SW480 (cell line): ENCODE results near the gene SRRM3.
"Not testable (repeated sequence)": the region's sequence is repeated elsewhere in the genome, so short reads cannot be mapped to it uniquely, and the experiment has no call there.

ENCODE experiments used
- DNase-seq: peaks from one replicate; pipeline ENCODE4 v3.0.0-alpha.2; 2016; ENCODE audit warnings: low spot score

Gene SRRM3, protein sequence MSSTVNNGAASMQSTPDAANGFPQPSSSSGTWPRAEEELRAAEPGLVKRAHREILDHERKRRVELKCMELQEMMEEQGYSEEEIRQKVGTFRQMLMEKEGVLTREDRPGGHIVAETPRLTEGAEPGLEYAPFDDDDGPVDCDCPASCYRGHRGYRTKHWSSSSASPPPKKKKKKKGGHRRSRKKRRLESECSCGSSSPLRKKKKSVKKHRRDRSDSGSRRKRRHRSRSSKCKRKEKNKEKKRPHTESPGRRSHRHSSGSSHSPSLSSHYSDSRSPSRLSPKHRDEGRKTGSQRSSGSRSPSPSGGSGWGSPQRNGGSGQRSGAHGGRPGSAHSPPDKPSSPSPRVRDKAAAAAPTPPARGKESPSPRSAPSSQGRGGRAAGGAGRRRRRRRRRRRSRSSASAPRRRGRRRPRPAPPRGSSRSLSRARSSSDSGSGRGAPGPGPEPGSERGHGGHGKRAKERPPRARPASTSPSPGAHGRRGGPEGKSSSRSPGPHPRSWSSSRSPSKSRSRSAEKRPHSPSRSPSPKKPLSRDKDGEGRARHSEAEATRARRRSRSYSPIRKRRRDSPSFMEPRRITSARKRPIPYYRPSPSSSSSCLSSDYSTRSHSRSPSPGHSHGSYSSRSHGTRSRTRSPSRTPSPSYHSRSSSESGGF

DNA sequence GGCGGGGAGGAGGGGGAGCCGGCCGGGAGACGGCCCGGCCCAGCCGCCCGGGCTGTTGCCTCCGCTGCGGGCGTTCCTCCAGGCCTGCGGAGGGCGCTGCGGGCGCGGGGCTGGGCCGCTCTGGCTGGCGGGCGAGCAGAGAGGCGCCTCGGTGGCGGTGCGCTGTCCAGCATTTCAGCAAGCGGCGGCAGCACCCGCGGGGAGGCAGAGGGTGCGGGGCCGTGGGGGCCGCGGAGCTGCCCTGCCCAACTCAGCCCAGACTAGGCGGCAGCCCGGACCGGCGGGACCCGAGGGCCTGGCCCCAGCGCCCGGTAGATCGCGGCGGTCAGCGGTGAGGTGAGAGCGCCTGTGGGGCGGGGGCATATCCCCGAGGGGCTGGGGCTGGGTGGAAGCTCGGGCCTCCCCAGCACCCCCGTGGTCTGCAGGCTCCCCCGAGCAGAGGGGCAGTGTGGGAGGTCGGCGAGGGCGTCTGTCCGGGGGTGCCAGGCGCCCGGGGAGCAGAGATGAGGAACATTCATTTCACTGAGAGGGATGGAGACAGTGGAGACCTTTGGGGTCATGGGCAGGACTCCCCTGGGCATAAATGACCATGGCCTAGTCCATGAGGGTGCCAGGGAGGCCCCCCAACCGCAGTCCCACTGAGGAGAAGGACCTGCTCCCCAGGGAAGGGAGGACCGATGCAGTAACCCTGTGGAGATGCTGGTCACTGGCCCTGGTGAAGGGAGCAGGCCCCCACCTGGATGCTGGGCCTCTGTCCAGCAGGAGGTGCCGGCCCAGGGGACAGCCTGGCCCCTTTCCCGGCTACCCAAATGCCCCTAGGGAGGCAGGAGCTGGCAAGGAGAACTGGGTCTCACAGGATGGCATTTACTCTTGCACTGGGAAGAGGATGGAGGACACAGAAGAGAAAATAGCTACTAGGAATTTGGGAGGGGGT, at the start of gene SRRM3:
Gene SRRM3 (plus strand): TSS at position 165 of the 934 bp plus-strand sequence. CDS start 33,171 bp downstream, outside the sequence.
- peak; percentile 80 for DNase-seq

DNA sequence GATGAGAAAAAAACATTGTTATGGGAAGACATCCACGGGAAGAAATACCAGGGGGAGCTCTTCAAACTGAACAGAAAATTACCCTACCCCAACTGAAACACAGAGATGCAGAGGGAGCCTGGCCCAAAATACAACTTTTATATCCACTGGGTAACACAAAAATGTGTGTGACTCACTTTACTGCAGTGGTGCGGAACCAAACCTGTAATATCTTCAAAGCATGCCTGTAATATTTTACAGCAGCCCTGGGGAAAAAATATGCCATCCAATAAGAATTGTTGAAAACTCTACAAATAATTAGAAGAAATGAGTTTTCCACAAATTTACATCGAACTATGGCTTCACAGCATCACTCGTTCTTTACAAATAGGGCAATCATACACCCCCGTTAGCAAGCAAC, 49.8 kb upstream of the SRRM3 start:
- DNase-seq, result no peak

DNA sequence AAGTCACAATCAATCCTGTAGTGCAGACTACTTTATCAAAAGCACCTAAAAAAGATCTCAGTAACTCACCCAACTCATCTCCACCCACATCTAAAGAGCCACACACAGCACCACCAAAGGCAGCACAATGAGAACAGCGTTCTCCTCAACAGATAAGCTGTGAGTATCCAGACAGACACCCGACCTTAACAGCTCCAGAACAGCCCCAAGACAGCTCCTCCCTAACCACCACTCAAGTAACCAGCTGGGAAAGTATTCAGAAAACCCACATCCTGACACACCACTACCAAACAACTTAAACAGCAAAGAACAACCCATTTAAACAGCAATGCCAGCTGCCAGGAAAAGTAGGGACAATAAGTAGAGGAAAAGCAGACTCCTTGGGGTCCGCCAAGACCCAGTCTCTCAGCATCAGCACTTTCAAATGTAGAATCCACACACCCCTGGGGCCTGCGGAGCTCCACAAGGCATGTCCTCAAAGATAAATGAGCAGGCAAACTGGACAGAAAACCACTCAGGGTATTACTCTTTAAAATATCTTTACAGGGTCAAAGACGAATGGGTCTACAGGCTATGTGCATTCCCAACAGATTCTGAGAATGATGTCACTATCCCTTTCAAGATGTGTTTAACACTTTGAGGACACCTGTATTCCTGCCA, 48.0 kb upstream of the SRRM3 start:
- DNase-seq, result peak; percentile 33

DNA sequence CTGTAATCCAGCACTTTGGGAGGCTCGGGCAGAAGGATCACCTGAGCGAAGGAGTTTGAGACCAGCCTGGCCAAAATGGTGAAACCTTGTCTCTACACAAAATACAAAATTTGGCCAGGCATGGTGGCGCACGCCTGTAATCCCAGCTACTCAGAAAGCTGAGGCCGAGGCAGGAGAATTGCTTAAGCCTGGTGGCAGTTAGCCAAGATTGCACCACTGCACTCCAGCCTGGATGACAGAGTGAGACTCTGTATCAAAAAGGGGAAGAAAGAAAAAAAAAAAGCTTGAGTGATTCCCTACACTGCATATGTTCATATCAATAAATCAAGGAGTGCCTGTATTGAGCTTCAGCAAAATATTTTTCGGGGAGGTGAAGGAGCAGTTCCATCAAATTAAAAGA, 45.8 kb upstream of the SRRM3 start:
- no peak for DNase-seq

DNA sequence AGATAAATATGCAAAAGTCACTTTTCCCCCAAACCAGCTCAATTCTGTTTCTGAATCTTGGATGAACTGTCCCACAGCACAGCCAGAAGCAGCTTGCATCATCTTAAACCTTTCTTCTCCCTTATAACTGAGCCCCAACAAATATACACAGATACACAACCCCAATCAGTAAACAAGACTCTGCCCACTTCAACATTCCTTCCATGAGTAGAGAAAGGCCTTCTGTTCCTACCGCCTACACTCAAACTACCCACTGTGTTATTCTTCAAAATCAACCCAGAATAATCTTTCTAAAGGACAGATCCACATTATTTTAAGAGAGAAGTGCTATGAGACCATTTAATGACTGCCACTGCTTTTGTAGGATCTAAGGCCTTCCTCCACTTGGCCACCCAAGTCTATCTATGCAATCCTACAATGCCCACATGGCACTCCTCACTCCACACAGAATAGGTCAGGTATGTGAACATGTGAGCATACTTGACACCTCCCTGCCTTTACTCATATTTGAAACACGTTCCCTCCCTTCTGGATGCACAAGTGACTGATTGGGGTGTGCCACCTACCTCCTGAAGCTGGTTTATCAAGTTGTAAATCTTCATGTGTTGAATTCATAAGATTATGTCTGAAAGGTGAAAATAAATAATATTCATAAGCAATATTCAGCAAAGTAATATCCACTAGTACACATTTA, 44.6 kb upstream of the SRRM3 start:
- not testable (repeated sequence) for DNase-seq

DNA sequence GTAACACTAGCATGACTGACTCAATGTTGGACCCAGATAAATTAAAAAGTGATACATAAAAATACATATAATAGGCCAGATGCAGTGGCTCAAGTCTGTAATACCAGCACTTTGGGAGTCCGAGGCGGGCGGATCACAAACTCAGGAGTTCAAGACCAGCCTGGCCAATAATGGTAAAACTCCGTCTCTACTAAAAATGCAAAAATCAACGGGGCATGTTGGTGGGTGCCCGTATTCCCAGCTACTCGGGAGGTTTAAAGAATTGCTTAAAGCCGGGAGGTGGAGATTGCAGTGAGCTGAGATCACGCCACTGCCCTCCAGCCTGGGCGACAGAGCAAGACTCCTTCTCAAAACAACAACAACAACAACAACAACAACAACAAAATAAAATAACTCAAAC, 43.3 kb upstream of the SRRM3 start:
- DNase-seq, result not testable (repeated sequence)

DNA sequence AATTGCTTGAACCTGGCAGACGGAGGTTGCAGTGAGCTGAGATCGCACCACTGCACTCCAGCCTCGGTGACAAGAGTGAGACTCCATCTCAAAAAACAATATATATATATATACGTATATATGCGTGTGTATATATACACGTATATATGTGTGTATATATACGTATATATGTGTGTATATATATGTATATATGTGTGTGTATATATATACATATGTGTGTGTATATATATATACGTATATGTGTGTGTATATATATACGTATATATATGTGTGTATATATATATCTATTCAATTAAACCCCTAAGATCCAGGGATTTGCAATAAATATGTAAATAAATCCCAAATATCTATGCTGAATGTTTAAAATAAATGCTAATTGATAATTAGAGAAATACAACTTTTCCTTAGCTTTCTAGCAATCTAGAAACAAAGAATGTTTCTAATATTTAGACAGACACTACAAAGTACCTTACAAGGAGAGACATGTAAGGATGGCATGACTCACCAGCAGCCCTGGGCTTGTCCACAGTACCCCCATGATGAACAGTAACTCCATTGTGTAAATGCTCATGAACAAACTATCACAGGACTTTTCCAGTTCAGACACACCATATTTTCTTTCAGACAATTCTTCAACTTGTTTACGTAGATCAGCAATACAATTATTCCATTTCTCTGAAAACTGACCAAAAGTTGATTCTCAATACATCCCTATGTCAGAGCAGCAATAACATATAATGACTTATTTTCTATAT, 39.1 kb upstream of the SRRM3 start:
- DNase-seq, result peak; percentile 75

DNA sequence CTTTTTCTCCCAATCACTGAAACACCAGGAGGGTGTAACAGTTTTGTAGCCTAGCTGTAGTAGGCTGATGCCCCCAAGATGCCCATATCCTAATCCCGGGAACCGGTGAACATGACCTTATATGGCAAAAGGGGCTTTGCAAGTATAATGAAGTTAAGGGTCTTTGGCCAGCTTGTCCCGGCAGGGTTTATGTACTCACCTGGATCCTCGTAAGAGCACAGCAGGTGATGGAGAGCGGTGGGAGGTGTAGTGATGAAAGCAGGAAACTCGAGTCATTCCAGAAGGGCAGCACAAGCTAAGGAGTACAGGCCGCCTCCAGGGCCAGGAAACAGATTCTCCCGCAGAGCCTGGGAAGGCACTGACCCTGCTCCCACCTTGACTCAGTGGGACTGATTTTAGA, 37.9 kb upstream of the SRRM3 start:
- not testable (repeated sequence) for DNase-seq

DNA sequence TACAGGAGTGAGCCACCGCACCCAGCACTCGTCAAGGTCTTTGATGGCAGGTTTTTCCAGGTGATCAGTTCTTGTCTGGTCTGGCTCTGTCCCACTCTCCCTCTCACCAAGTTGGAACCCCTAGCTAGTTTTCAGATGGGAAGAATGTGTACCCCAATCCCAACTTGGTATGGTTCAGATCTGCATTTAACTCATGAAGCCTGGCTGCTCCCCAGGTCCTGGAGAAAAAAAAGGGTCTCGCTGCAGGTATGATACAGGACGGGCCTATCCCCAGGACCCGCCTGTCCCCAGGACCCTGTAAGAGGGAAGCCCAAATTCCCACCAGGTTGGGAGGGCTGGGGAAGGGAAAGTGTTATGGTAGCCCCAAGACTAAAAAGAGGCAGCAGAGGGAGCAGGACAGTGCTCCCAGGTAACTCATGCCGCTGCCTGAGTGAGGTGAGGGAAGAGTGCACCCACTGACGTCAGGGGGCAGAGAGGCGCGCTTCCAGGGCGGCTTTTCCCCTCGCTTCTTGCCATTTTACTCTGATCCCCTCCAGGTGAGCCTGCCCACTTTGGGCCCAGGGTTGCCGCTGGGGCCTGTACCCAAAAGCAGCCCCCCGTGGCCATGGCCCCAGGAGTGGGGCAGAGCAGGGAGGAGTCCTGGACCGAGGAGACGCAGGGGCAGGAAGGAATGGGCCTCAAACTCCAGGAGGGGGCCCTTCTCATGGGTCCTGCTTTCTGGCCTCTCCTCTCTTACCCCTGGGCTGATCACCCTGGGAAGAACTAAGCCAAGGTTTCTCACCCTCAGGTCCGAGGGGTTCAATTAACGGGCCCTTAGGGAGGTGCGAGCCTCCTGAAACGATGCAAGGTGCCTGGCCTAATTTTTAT, 36.4 kb upstream of the SRRM3 start:
- no peak for DNase-seq

DNA sequence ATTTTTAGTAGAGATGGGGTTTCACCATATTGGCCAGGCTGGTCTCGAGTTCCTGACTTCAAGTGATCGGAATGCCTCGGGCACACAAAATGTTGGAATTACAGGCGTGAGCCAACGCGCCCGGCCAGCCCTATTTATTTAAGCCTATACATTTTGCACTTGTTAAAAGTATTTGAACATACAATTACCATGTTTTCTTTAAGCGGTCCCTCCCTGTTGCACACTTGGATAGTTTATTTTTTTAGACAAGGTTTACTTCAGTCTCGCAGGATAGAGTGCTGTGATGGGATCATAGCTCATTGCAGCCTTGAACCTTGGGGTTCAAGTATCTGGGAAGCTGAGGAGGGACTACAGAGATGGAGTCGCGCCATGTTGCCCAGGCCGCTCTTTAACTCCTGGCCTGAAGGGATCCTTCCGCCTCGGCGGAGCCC, 35.7 kb upstream of the SRRM3 start:
- no peak for DNase-seq

DNA sequence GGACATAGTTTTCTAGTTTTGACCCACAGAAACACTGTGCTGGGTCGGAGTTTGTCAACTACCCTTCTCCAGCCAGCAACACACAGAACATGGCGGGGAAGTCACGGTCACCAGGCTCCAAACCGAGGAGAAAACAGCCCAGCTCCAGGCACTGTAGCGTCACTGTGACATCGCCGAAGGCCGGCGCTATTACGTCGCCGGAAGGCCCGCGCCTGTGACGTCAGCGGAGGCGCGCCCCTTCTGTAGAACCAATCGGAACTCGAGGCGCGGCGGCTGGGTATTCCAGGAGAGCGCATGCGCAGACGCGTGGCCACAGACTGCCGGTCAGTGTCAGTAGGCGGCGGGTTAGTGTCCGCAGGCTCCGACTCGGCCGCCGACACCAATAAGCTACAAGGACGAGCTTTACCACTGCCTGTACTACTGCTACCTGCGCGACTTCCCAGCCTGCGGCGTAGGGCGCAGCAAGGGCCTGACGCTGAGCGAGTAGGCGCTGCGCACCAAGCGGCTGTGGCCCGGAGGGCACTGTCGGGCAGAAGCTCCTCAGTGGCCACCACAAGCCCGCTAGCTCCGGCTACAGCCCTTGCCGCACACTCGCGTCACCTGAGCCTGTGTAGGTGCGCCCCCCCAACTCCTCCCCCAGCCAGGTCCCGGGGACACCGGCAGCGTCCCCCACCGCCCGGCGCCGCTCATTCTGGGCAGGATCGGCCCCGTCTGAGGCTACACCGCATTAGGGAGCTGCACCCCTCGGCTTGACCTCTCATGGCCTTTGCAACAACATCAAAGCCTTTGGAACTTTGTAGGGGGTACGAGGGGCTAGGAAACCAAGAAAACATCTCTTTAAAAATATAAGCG, 35.1 kb upstream of the SRRM3 start:
- DNase-seq, result peak; percentile 98

DNA sequence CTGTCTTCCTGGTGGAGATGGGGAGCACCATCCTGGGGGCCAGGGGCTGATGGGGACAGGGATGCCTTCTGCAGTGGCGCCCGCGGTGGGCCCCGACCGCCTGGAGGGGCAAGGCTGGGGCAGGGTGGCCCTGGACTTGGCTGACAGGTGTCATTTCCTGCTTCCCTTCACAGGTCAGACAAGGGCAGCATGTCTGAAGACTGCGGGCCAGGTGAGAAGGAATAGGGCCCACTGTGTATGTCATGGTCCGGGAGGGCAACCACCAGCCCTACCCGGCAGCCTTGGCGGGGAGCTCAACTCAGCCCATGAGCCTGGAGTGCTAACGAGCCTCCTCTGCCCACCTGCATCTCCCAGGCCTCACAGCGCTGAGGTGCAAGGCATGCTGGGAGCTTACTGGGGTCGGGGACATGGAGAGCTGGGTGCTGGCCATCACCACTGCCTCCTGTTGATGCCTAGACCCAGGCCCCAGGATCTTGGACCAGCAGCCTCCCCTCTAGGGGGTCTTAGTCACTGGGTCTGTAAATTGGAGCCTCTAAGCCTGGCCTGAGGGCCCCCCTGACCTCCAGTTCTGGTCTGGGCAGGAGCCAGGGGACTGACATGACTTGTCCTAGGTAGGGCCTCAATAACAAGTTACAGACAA, 28.0 kb upstream of the SRRM3 start:
- DNase-seq, result no peak

DNA sequence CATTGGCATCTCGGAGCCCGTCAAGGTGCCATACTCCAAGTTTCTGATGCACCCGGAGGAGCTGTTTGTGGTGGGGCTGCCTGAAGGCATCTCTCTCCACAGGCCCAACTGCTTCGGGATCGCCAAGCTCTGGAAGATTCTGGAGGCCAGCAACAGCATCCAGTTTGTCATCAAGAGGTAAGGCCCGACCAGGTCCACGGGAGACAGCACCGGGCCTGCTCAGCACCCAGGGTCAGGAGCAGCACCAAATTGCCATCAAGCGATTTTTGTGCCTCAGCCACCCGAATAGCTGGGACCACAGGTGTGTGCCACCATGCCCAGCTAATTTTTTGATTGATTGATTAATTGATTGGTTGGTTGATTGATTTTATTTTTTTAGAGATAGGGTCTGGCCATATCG, 24.7 kb upstream of the SRRM3 start:
- not testable (repeated sequence) for DNase-seq

DNA sequence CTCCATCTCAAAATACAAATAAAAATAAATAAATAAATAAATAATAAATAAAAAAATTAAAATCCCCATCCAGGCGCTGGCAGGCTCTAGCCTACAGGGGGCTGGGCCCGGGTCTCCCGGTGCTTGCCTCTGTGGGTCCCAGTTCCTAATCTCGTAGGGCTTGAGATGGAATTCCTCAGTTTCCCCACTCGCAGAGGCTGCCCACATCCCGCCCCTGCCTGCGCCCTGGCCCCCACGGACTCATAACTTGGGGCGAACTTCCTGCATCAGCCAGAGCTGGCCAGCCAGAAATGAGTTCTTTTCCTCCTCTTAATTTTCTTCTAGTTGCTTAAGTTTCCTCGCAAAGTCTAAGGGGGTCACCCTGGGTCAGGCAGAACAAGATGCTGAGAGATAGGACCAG, 22.0 kb upstream of the SRRM3 start:
- DNase-seq, result no peak

DNA sequence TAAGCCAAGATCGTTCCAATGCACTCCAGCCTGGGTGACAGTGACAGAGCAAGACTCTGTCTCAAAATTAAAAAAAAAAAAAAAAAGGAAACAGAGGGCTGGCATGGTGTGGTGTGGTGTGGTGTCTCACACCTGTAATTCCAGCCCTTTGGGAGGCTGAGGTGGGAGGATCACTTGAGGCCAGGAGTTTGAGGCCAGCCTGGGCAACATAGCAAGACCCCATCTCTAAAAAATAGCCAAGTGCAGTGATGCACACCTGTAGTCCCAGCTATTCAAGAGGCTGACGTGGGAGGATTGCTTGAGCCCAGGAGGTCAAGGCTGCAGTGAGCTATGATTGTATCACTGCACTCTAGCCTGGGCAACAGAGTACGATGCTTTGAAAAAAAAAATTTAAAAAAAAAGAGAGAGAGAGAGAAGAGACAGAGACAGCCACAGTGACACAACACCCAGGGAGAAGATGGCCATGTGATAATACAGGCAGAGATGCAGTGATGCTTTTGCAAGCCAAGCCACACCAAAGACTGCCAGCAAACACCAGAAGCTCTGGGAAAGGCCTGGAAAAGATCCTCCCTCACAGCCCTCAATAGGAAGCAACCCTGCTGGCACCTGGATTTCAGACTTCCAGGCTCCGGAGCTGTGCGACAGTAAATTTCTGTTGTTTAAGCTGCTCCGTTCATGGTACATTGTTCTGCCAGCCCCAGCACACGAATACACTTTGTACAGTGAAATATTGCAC, 19.3 kb upstream of the SRRM3 start:
- no peak for DNase-seq

DNA sequence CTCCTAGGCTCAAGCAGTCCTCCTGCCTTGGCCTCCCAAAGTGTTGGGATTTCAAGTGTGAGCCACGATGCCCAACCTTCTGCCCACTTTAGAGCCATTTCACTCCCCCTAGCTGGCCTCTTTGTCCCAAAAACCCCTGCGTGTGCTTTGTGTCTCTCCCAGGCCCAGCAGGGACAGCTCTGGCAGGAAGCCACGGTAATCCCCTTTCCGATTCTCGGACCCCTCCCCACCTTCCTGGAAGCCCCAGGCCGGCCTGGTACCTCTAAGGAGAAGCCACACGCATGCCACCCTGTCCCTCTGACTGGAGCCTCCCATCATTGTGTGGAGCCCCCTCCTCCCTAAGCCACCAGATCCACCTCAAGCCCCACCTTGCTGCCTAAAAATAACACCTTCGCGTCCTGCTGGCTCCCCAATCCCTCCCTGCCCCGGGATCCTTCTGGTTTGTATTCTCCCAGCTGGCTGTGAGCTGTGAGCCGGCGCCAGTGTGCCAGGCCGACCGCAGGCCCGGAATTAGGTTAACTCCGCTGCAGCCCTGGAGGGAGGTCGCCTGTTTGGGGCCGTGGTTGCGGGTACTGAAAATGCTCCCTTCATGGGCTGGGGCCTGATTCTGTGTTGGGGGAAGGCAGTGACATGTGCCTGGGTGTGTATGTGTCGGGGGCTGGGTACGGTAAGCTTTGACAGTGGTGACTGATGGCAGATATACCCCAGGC, 16.4 kb upstream of the SRRM3 start:
- DNase-seq, result no peak

DNA sequence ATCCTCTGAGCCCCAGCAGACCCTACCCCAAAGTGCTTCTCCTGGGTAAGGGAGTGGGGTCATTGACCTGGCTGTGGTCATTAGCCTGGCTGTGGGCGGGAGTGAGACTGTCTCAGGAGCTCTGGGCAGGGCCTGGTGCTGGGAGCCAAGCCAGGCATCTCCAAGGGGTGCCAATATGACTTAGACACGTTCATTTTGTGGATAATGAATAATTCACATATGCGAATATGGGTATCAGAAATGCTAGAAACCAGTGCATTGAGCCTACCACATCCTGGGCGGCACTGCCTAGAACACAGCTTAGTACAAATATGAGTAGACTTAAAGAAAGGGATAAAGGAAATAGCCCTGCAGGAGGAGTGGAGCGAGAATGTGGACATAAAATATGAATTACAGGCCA, 14.4 kb upstream of the SRRM3 start:
- no peak for DNase-seq
